Measurements from ENCODE around the gene FMO1.

GRCh38 chr1:171206978-171207355, 41.3 kb upstream of the FMO1 start:
- TF ChIP-seq CTCF (IDR thresholded peaks at IDR 0.05 in 2 of 3, conservative IDR thresholded peaks at IDR 0.05 in 1 of 3; ENCODE audit: borderline replicate concordance in 1 of 3, insufficient read depth in 1 of 3, low read depth in 2 of 3, low read length in 2 of 3) (no peak), JUND (IDR thresholded peaks at IDR 0.05) (no peak), POLR2AphosphoS5 (IDR thresholded peaks at IDR 0.05; ENCODE audit: low read depth, low read length) (no peak), EZH2phosphoT487 (IDR thresholded peaks at IDR 0.05; ENCODE audit: borderline replicate concordance) (no peak)

Data from HCT116 (cell line).